ENCODE results near the gene CPZ. TPM values are rescaled to one million over a fixed set of nuclear protein-coding genes. Genes with fewer than 3 reads are reported as not detected.

CPZ gene
- total and polyA plus RNA-seq, 2 donors (not counting 1 experiment from before 2014, with no cell fraction given), result not detected

DNA sequence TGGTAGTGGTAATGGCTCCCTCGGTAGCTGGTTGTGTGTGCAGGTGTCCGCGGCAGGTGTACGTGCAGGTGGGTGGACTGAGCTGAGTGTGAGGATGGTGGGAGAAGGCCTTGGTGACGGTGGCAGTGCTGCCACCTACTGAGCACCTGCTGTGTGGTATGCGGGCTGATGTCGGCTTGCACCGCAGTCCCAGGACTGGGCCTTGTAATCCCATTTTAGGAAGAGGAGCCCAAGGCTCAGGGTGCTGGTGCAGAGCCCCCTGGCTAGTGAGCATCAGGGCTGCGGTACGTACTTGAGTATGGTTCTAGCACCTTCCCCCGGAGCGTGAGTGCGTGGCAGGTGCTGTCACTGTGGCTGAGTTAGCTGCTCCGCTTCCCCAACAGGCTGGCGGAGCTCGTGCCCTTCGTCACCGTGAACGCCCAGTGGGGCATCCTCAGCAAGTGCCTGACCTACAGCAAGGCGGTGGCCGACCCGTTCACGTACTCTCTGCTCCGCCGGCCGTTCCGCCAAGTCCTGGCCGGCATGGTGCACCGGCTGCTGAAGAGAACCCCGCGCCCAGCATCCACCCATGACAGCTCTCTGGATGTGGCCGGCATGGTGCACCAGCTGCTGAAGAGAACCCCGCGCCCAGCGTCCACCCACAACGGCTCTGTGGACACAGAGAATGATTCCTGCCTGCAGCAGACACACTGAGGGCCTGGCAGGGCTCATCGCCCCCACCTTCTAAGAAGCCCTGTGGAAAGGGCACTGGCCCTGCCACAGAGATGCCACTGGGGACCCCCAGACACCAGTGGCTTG is 5.7 kb upstream of the CPZ start:
- no peaks in the 10 kb centered on the region for H3K9me3 ChIP-seq (ENCODE audit: control extremely low read depth in 1 of 3, control insufficient read depth in 2 of 3, insufficient read depth in 1 of 3, low read length in 2 of 3)
- TF ChIP-seq CTCF (IDR thresholded peaks at IDR 0.05), result no peak
- no peak for TF ChIP-seq EZH2 (IDR thresholded peaks at IDR 0.05; ENCODE audit: borderline replicate concordance, insufficient read depth, low read depth, low read length, poor library complexity, severe bottlenecking)
- H3K9me3 Mint-ChIP-seq (ENCODE audit: insufficient read depth), result no peaks in the 10 kb centered on the region
- H3K9ac ChIP-seq (ENCODE audit: low read length), result no peak overlapping the region
- no peak overlapping the region for H2AFZ ChIP-seq (ENCODE audit: insufficient read depth, low read depth, low read length, poor library complexity, severe bottlenecking)
- peaks cover 0 to 8% (median 0%) of the 10 kb centered on the region in 4 experiments for H3K27me3 ChIP-seq (replicated peaks in 1 of 4; ENCODE audit: control extremely low read depth in 1 of 4, control insufficient read depth in 3 of 4, insufficient read depth in 4 of 4, low read length in 3 of 4)
- no peaks in the 10 kb centered on the region for H3K4me1 Mint-ChIP-seq
- H3K27me3 Mint-ChIP-seq, result peaks cover 16% of the 10 kb centered on the region
- no peaks in the 10 kb centered on the region for H3K4me1 ChIP-seq (ENCODE audit: control insufficient read depth in 2 of 2, insufficient read depth in 2 of 2, low read length in 2 of 2)
- intact Hi-C loops (cut with micrococcal nuclease), result no loop called here
- no peak overlapping the region for H3K4me3 Mint-ChIP-seq
- no peaks in the 10 kb centered on the region for H3K79me2 ChIP-seq (ENCODE audit: control insufficient read depth, insufficient read depth, low read length)
- ChIA-PET POLR2A (no interaction called here), CTCF (no interaction called here)
- H3K4me2 ChIP-seq (replicated peaks; ENCODE audit: low read depth, low read length, poor library complexity, severe bottlenecking), result no peak overlapping the region
- ATAC-seq (ENCODE audit: low read depth), result no peak
- DNase-seq, result no peak
- no peak overlapping the region for H3K27ac Mint-ChIP-seq
- no peak overlapping the region for H3K4me3 ChIP-seq (ENCODE audit: control extremely low read depth in 1 of 5, extremely low read depth in 1 of 5, insufficient read depth in 1 of 5, low read depth in 2 of 5, low read length in 4 of 5)
- no peaks in the 10 kb centered on the region for H4K20me1 ChIP-seq (ENCODE audit: control insufficient read depth, insufficient read depth, low read length, poor library complexity, severe bottlenecking)
- H3K27ac ChIP-seq (ENCODE audit: low read length in 2 of 2), result no peak overlapping the region
- 83% methylated on average over 37 of the region's 37 CpGs for WGBS (ENCODE audit: insufficient coverage)
- no peaks in the 10 kb centered on the region for H3K36me3 ChIP-seq (replicated peaks in 1 of 2; ENCODE audit: control extremely low read depth in 1 of 2, control insufficient read depth in 1 of 2, extremely low read depth in 1 of 2, insufficient read depth in 2 of 2, low read length in 1 of 2)

DNA sequence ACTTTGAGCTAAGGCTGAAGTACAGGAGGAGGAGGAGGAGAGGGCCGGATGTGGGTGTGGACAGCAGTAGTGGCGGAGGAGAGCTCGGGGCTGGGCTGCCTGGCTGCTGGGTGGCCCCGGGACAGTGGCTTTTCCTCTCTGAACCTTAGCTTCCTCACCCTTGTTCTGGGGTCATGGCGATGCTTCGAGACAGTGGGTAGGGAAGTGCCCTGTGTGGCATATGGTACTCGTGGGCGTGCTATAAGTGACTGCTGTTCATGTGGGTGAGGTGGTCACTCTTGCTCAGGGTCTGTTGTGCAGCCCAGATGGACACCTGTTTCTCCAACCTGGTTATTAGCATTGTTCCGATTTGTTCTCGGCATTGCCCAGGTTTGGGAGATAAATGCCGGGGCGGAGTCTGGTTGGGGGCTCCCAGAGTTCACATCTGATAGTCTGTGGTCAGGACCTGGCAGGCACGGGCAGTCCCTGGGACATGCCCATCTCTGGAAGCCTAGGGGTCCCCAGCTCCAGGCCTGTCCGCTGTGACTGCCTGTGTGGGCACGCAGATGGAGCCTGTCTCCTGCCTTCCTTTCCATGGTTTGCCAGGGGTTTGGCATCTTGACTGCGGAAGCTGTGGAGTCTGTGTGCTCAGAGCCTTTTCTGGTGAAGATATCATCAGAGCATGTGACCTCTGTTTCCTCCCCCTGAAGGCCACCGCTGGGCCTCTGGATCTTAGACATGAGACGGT is 4.9 kb upstream of the CPZ start:
- H3K9ac ChIP-seq (ENCODE audit: low read length), result no peak overlapping the region
- no peaks in the 10 kb centered on the region for H3K9me3 ChIP-seq (ENCODE audit: control extremely low read depth in 1 of 3, control insufficient read depth in 2 of 3, insufficient read depth in 1 of 3, low read length in 2 of 3)
- POLR2A ChIA-PET, result no interaction called here
- H3K79me2 ChIP-seq (ENCODE audit: control insufficient read depth, insufficient read depth, low read length), result no peaks in the 10 kb centered on the region
- H4K20me1 ChIP-seq (ENCODE audit: control insufficient read depth, insufficient read depth, low read length, poor library complexity, severe bottlenecking), result no peaks in the 10 kb centered on the region
- no peak overlapping the region for H3K27ac ChIP-seq (ENCODE audit: low read length in 2 of 2)
- CTCF ChIA-PET, result no interaction called here
- Mint-ChIP-seq H3K27me3 (peaks cover 13% of the 10 kb centered on the region), H3K27ac (no peak overlapping the region), H3K4me1 (no peaks in the 10 kb centered on the region), H3K4me3 (no peak overlapping the region), H3K9me3 (ENCODE audit: insufficient read depth) (no peaks in the 10 kb centered on the region)
- H2AFZ ChIP-seq (ENCODE audit: insufficient read depth, low read depth, low read length, poor library complexity, severe bottlenecking), result no peak overlapping the region
- no peaks in the 10 kb centered on the region for H3K36me3 ChIP-seq (replicated peaks in 1 of 2; ENCODE audit: control extremely low read depth in 1 of 2, control insufficient read depth in 1 of 2, extremely low read depth in 1 of 2, insufficient read depth in 2 of 2, low read length in 1 of 2)
- DNase-seq, result no peak
- intact Hi-C loops (cut with micrococcal nuclease), result no loop called here
- 82% methylated on average over 18 of the region's 18 CpGs for WGBS (ENCODE audit: insufficient coverage)
- no peak overlapping the region for H3K4me2 ChIP-seq (replicated peaks; ENCODE audit: low read depth, low read length, poor library complexity, severe bottlenecking)
- no peak overlapping the region for H3K4me3 ChIP-seq (ENCODE audit: control extremely low read depth in 1 of 5, extremely low read depth in 1 of 5, insufficient read depth in 1 of 5, low read depth in 2 of 5, low read length in 4 of 5)
- no peaks in the 10 kb centered on the region for H3K4me1 ChIP-seq (ENCODE audit: control insufficient read depth in 2 of 2, insufficient read depth in 2 of 2, low read length in 2 of 2)
- peaks cover 0 to 11% (median 1%) of the 10 kb centered on the region in 4 experiments for H3K27me3 ChIP-seq (replicated peaks in 1 of 4; ENCODE audit: control extremely low read depth in 1 of 4, control insufficient read depth in 3 of 4, insufficient read depth in 4 of 4, low read length in 3 of 4)
- no peak for ATAC-seq (ENCODE audit: low read depth)
- TF ChIP-seq CTCF (IDR thresholded peaks at IDR 0.05) (no peak), EZH2 (IDR thresholded peaks at IDR 0.05; ENCODE audit: borderline replicate concordance, insufficient read depth, low read depth, low read length, poor library complexity, severe bottlenecking) (no peak)
